Spleen (tissue), 7 donors: Measurements from ENCODE around the gene EEF2K.

ENCODE experiments used
- POLR2A ChIP-seq, 3 donors: fragments of 450-650 bp; IDR thresholded peaks; one replicate each; pipeline ENCODE4 v1.5.1; 2017; ENCODE audit warnings: antibody characterized with exemption in 3 of 3, mild to moderate bottlenecking in 1 of 3
- POLR2AphosphoS5 ChIP-seq, 3 donors: sonication (generic); formaldehyde crosslinking; IDR thresholded peaks; one replicate each; pipeline ENCODE4 v1.5.1; 2017; ENCODE audit warnings: antibody characterized with exemption in 3 of 3
- TF ChIP-seq, protein P1 (sequence below), 11 experiments: fragments of 200-600 bp in 7 of 11; fragments of 450-650 bp in 4 of 11; sonication (generic) in 4 of 11; IDR thresholded peaks in 8 of 11; conservative IDR thresholded peaks in 3 of 11; 1 replicate in 7 of 11; 2 replicates in 4 of 11; pipeline versions ENCODE4 v1.4.0 to v1.8.0; 2016 to 2021; ENCODE audit warnings: antibody characterized with exemption in 11 of 11, inconsistent platforms in 4 of 11, mild to moderate bottlenecking in 1 of 11
- donor health status: DM: no; HTN: no; CAD: no; lungs with moderate emphysema.
- donor health status: DM: no; HTN: no; CAD: no.
- donor health status: DM: no; HTN: no; CAD: no.

DNA sequence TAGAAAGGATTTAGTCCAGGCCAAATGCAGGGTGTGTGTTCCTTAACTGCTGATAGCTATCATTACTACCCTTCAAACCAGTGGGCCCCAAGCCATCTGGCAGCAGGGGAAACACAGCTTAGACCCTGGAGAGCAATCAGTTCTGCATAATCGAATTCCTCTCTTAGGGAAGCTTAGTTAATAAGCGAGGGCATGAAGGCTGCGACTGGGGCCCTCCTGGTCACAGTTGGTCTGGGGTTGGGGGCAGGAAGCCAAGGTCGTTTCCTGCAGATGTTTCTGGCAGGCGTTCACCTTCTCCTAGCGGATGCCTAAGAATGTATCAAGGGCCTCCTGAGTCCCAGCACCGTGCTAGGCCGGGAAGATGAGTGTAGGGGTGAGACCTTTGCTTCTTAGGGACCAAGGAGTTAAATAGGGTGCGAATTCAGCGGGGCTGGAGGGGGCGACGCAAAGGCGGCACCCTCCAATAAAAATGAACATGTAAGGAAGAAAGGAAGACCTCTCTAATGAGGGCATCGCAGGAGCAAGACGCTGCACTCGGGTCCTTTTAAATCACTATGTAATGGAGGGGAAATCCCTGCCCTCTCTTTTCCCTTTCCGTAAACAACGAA lies 16.5 kb upstream of the EEF2K start:
- TF ChIP-seq POLR2A (IDR thresholded peaks at IDR 0.05) (no peak), POLR2AphosphoS5 (IDR thresholded peaks at IDR 0.05) (no peak)
- TF ChIP-seq, protein P1, sequence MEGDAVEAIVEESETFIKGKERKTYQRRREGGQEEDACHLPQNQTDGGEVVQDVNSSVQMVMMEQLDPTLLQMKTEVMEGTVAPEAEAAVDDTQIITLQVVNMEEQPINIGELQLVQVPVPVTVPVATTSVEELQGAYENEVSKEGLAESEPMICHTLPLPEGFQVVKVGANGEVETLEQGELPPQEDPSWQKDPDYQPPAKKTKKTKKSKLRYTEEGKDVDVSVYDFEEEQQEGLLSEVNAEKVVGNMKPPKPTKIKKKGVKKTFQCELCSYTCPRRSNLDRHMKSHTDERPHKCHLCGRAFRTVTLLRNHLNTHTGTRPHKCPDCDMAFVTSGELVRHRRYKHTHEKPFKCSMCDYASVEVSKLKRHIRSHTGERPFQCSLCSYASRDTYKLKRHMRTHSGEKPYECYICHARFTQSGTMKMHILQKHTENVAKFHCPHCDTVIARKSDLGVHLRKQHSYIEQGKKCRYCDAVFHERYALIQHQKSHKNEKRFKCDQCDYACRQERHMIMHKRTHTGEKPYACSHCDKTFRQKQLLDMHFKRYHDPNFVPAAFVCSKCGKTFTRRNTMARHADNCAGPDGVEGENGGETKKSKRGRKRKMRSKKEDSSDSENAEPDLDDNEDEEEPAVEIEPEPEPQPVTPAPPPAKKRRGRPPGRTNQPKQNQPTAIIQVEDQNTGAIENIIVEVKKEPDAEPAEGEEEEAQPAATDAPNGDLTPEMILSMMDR (IDR thresholded peaks at IDR 0.05 in 8 of 11, conservative IDR thresholded peaks at IDR 0.05 in 3 of 11), result no peak
